Endothelial cell of umbilical vein (primary cell): ENCODE results near the gene GLTP.

Source experiments
- CTCF ChIP-seq, 2 donors: IDR thresholded peaks; 1 replicate in 1 of 2; 2 replicates in 1 of 2; pipeline ENCODE4 v1.5.1; 2011; ENCODE audit warnings: low read length in 2 of 2, mild to moderate bottlenecking in 2 of 2, moderate library complexity in 2 of 2, control low read depth in 1 of 2, inconsistent platforms in 1 of 2, low read depth in 1 of 2; ENCODE audit not compliant: insufficient read depth in 1 of 2; ENCODE audit errors: extremely low read depth in 1 of 2
- EZH2 ChIP-seq: IDR thresholded peaks from 2 replicates; pipeline ENCODE4 v1.6.1; 2012; ENCODE audit warnings: borderline replicate concordance, low read depth, mild to moderate bottlenecking, moderate library complexity, low read length, inconsistent platforms; ENCODE audit not compliant: severe bottlenecking
- FOS ChIP-seq: IDR thresholded peaks from 2 replicates; pipeline ENCODE4 v1.6.1; 2011; ENCODE audit warnings: mild to moderate bottlenecking, low read length, moderate library complexity, borderline replicate concordance; ENCODE audit not compliant: insufficient read depth
- JUN ChIP-seq: IDR thresholded peaks from 2 replicates; pipeline ENCODE4 v1.6.1; 2011; ENCODE audit warnings: borderline replicate concordance, low read depth; ENCODE audit not compliant: insufficient read length, insufficient read depth
- MAX ChIP-seq: IDR thresholded peaks from 2 replicates; pipeline ENCODE4 v1.6.1; 2011; ENCODE audit not compliant: insufficient read depth, insufficient read length
- POLR2A ChIP-seq: IDR thresholded peaks from 2 replicates; pipeline ENCODE4 v1.6.1; 2012; ENCODE audit warnings: low read depth, mild to moderate bottlenecking, control low read depth, low read length
- POLR2AphosphoS5 ChIP-seq: IDR thresholded peaks from 2 replicates; pipeline ENCODE4 v1.6.1; 2012; ENCODE audit warnings: low read depth, mild to moderate bottlenecking, control low read depth, low read length, moderate library complexity; ENCODE audit not compliant: insufficient read depth

- TF ChIP-seq CTCF (IDR thresholded peaks at IDR 0.05; ENCODE audit: extremely low read depth in 1 of 2, insufficient read depth in 1 of 2, low read depth in 1 of 2, low read length in 2 of 2) (no peak), EZH2 (no peak), POLR2A (no peak), MAX (no peak), POLR2AphosphoS5 (no peak), FOS (no peak), JUN (no peak)
These were observed 50.7 kb downstream of the GLTP start for GRCh38 chr12:109829667-109830066.
